GM18499 (cell line): Measurements from ENCODE around the gene OAS2.

ENCODE experiments used
- ATAC-seq: cut with Tn5 transposase; IDR thresholded peaks from one replicate; pipeline ENCODE4 v1.9.1; 2021; ENCODE audit warnings: moderate number of reproducible peaks; ENCODE audit not compliant: insufficient read depth, unreplicated experiment

Gene OAS2

DNA sequence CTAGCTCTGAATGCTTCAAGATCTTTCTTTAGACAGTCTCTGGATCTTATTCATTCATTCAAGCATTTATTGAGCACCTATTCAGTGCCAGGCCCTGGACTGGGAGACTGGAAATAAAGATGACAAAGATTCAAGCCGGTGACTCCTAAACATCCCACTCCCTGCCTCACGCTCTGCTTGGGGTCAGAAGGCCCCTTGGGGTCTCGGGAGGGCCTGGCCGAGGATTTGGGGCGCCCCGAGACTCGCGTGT, 78.0 kb downstream of the OAS2 start:
- no peak for ATAC-seq

DNA sequence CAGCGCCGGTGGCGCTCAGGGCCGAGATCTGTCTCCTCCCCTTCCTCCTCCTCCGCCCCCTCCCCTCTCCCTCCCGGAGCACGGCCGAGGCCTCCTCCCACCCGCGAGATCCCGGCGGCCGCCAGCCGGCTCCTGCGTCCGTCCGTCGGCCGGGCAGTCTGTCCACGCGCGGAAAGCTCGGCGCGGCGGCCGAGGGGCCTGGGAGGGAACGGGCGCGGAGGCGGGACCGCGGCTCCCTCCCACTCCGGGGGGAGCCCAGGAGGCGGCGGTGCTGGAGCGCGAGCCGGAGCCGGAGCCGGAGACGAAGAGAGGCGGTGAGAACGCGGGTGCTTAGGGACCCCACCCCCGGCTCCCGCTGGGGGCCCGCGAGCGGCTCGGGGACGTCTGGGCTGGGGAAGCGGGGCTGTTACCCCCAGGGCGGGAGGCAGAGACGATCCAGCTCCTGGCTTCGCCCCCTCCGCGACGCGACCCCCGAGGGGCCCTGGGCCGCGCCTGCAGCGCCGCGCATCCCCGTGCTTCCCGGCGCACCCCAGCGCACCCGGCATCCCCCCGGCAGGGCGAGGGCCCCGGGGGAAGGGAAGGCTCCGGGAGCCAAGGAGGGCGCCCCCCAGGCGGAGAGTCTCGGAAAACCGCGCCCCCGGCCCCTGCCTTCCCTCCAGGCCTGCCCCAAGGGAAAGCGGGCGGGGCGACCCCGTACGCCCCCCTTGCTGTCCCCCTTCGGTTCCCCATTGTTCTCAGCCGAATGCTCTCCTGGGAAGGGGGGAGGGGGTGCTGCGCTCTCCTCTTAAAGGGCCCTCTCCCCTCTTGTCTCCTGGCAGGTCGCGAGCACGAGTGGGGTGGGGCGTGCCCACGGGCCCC, 78.5 kb downstream of the OAS2 start, which contains the start of gene DTX1:
Gene DTX1, plus strand, starts transcription at position 100 of the 858 bp plus-strand sequence. CDS start 1,463 bp downstream, outside the sequence.
- no peak for ATAC-seq

DNA sequence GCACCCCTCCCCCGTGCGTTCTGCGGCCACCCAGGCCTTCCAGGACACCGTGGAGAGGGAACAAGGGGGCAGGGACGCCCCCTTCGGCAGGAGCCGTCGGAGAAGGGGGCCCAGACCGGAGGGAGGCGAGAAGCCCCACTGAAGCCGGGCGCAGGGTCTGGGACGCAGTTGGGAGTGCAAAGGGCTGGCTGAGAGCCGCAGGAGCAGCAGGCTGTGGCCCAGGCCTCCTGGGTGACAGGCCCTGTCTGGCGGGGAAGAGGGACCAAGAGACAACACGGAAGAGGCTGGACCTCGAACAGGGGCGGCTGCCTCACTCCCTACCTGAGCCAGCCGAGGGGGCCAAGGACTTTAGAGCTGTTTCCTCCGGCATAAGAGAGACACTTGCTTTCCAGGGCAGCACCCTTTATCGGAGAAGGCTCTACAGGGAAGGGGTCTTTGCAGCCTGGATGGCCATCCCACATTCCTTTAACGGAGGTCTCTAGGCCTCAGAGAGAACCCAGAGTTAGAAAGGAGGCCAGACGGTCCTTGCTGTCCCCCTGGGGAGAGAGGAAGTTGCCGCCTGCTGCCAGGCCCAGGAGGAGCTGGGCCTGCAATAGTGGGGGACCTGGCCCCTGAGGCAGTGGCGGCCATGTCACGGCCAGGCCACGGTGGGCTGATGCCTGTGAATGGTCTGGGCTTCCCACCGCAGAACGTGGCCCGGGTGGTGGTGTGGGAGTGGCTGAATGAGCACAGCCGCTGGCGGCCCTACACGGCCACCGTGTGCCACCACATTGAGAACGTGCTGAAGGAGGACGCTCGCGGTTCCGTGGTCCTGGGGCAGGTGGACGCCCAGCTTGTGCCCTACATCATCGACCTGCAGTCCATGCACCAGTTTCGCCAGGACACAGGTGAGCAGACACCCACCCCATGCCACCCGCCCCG, 79.5 kb downstream of the OAS2 start:
- ATAC-seq = no peak

DNA sequence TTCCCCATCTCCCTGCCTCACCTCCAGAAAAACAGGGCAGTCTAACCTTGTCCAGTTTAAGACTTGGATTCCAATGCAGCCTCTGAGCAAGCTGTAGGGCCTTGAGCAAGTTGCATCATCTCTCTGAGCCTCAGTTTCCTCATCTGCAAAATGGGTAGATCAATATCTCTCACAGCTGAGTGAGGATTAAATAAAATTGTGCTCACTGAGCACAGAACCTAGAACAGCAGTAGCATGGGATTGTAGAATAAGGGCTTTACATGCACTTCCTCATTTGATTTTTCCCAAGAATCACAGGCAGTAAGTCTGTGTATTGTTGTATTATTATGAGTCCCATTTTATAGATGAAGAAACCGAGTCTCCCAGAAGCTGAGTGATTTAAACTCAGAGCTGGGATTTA, 80.2 kb downstream of the OAS2 start:
- ATAC-seq = no peak

DNA sequence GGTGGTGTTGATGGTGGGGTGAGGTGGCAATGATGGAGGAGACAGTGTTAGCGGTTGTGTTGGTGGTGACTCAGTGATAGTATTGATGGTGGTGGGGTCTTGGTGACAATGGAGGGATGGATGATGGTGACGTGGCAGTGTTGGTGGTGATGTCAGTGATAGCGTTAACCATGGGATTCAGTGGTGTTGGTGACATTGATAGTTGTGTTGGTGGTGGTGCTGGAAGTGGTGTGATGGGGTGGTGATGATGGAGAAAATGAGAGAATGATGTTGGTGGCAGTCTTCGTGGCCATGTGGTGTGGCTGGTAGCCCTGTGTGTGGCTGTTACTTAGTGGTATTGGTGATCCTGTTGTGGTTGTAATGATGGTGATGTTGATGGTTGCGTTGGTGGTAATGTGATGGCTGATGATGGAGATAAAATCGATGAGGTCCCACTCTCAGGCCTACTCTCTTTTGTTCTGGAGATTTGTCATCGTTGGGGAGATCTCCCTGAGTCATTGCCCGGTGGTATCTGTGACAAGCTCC, 80.8 kb downstream of the OAS2 start:
- ATAC-seq = no peak

DNA sequence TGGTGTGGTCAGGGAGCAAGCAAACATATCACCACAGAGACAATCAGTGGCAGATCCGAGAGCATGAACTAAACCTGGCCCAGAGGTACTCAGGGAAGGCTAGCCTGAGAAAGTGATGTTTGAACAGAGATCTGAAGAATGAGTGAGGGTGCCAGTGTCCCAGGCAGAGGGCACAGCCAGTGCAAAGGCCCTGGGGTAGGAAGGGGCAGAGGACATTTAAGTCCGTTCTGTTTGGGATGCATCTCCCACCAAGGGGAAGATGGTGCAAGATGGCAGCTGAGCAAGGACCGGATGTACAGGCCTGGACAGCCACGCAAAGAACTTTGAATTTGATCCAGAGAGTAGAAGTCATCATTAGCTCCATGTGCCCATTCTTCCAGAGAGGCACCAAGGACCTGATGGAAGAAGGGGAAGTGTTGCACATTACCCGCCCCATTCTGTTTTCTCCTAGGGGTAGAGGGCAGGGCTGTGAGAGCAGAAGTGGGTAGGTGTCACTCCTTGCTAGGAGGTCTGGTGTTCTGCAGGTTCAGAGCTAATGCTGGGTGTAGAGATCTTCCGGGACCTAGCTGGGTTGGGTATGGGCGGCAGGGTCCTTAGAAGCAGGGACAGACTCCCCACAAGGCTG, 82.1 kb downstream of the OAS2 start:
- no peak for ATAC-seq

DNA sequence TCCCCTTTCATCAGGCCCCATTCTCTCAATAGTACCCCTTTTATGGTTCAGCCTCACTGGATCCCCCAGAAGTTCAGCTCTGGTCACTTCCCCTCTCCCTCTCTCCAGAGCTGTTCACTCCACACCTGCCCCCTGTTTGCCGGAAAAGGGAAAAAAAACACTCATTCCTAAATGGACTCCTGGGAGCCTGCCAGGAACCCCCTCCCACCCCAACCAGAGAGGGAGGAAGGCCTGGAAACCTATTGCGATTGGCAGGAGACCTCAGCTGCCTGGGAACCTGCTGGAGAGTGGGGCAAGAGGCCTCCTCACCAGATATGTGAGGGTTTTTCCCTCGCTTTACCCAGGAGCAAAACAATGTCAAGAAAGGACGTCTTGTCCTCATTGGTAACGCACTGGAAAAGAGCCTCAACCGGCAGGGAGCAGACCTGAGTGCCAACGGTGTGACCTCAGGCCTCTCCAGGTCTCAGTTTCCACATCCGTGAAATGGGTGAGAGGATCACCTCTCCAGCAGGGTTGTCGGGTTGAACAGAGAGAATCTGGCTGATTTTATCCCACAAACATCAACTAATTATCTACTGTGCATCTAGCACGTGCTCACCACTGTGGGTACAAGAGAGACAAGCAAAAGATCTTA, 82.9 kb downstream of the OAS2 start:
- no peak for ATAC-seq
